HepG2 (cell line): ENCODE measurements around the gene CCDC57. TPM values are rescaled to one million over a fixed set of nuclear protein-coding genes. Genes with fewer than 3 reads are reported as not detected.

Source experiments
- ELK4 ChIP-seq: sonication (generic); formaldehyde crosslinking; IDR thresholded peaks from 2 replicates; pipeline ENCODE4 v1.9.0; 2021; ENCODE audit warnings: missing genetic modification reagents, borderline replicate concordance
- HNF1B ChIP-seq: sonication (generic); formaldehyde crosslinking; IDR thresholded peaks from 2 replicates; pipeline ENCODE4 v1.5.1; 2020; ENCODE audit warnings: mild to moderate bottlenecking, moderate library complexity, missing genetic modification reagents
- HOXA3 ChIP-seq: sonication (generic); formaldehyde crosslinking; IDR thresholded peaks from 2 replicates; pipeline ENCODE4 v1.5.0; 2020; ENCODE audit warnings: missing genetic modification reagents
- IRF2 ChIP-seq: IDR thresholded peaks from 2 replicates; pipeline ENCODE4 v1.6.1; 2018; ENCODE audit warnings: missing genetic modification reagents, missing compliant biosample characterization
- RFX3 ChIP-seq: IDR thresholded peaks from 2 replicates; pipeline ENCODE4 v1.6.1; 2016; ENCODE audit warnings: missing biosample characterization, missing genetic modification reagents
- SIX4 ChIP-seq: sonication (generic); formaldehyde crosslinking; IDR thresholded peaks from 2 replicates; pipeline ENCODE4 v1.4.0; 2020; ENCODE audit warnings: missing genetic modification reagents
- SRSF4 ChIP-seq: fragments of 200-400 bp; formaldehyde crosslinking; IDR thresholded peaks from one replicate; pipeline ENCODE4 v1.6.1; 2018; ENCODE audit warnings: mild to moderate bottlenecking, low read depth, low read length, moderate library complexity; ENCODE audit not compliant: poor library complexity, severe bottlenecking
- TGIF2 ChIP-seq: IDR thresholded peaks from 2 replicates; pipeline ENCODE4 v1.6.1; 2016; ENCODE audit warnings: control low read depth, missing compliant biosample characterization
- ZNF296 ChIP-seq: sonication (generic); formaldehyde crosslinking; conservative IDR thresholded peaks from 2 replicates; pipeline ENCODE4 v1.5.0; 2020; ENCODE audit warnings: mild to moderate bottlenecking, missing genetic modification reagents
- ZNF318 ChIP-seq: sonication (generic); formaldehyde crosslinking; IDR thresholded peaks from 2 replicates; pipeline ENCODE4 v1.4.0; 2020; ENCODE audit warnings: mild to moderate bottlenecking, missing genetic modification reagents
- ZNF687 ChIP-seq: sonication (generic); formaldehyde crosslinking; IDR thresholded peaks from 2 replicates; pipeline ENCODE4 v1.5.1; 2020; ENCODE audit warnings: mild to moderate bottlenecking, missing genetic modification reagents, moderate library complexity
- ZSCAN29 ChIP-seq: sonication (generic); formaldehyde crosslinking; conservative IDR thresholded peaks from 2 replicates; pipeline ENCODE4 v1.4.0; 2020; ENCODE audit warnings: mild to moderate bottlenecking, missing genetic modification reagents
- polyA plus RNA-seq, 8 experiments: library from polyadenylated mRNA; depleted of rRNA in 3 of 8; stranded (reverse) in 7 of 8; unstranded in 1 of 8; fragments of >200 nt; fragmentation: Illumina TruSeq in 4 of 8; extraction: Trizol in 4 of 8; gene quantifications; 2 replicates each; pipeline versions ENCODE4 v1.2.1 to v1.2.3, GENCODE V29; 2011 to 2016; ENCODE audit warnings: low read depth in 4 of 8, missing spikeins in 1 of 8, mixed read lengths in 1 of 8; ENCODE audit not compliant: insufficient read depth in 1 of 8
- total RNA-seq, 5 experiments: library from RNA; depleted of rRNA; stranded (reverse); fragments of >200 nt; fragmentation: Illumina TruSeq; extraction: Trizol; gene quantifications; 2 replicates each; pipeline ENCODE4 v1.2.3, GENCODE V29; 2016; ENCODE audit warnings: low read depth in 1 of 5

CCDC57 gene
- total and polyA plus RNA-seq, 2 of the 13 experiments (the other 11 are each of a cell fraction or from before 2014, with no cell fraction given), result 59.3 to 59.9 TPM

- TF ChIP-seq ZSCAN29 (0 out of 2 replicates have a peak, but pooled peaks have one; percentile 73), HOXA3 (CRISPR knock-in tag) (peak; percentile 83), IRF2 (CRISPR knock-in tag) (0 out of 2 replicates have a peak, but pooled peaks have one; percentile 41), ELK4 (CRISPR knock-in tag) (no peak), ZNF318 (CRISPR knock-in tag) (peak; percentile 22), HNF1B (peak; percentile 68; the same call in 1 of the 2 replicates), RFX3 (no peak), ZNF687 (CRISPR knock-in tag) (peak; percentile 100), SIX4 (CRISPR knock-in tag) (no peak), SRSF4 (peak; percentile 51), TGIF2 (peak; percentile 64; the same call in 1 of the 2 replicates), ZNF296 (peak; percentile 67)
Observed at GRCh38 chr17:82056729-82057621, 155.7 kb downstream of the CCDC57 start (continued).
